Endodermal cell (in vitro differentiated cells): ENCODE data around the gene OR9Q2. TPM values are rescaled to one million over a fixed set of nuclear protein-coding genes. Genes with fewer than 3 reads are reported as not detected.

Experiments
- DNase-seq: peaks from one replicate; pipeline ENCODE4 v3.0.0-alpha.2; 2017
- H3K27ac ChIP-seq: 2 replicates; pipeline ENCODE4 v1.5.1; 2013; ENCODE audit warnings: mild to moderate bottlenecking, low read depth, low read length, moderate library complexity
- H3K27me3 ChIP-seq: 2 replicates; pipeline ENCODE4 v1.6.1; 2013; ENCODE audit warnings: mild to moderate bottlenecking, low read length, moderate library complexity; ENCODE audit not compliant: insufficient read depth, control insufficient read depth, poor library complexity, severe bottlenecking
- H3K36me3 ChIP-seq: 2 replicates; pipeline ENCODE4 v1.7.0; 2013; ENCODE audit warnings: mild to moderate bottlenecking, low read length, moderate library complexity; ENCODE audit not compliant: control insufficient read depth, insufficient read depth
- H3K4me1 ChIP-seq: one replicate; pipeline ENCODE4 v1.7.0; 2013; ENCODE audit warnings: low read length; ENCODE audit not compliant: control insufficient read depth, insufficient read depth
- H3K4me3 ChIP-seq: 2 replicates; pipeline ENCODE4 v1.5.1; 2013; ENCODE audit warnings: mild to moderate bottlenecking, low read length, moderate library complexity
- H3K9ac ChIP-seq: 2 replicates; pipeline ENCODE4 v1.6.1; 2013; ENCODE audit warnings: mild to moderate bottlenecking, low read length, moderate library complexity; ENCODE audit not compliant: poor library complexity, severe bottlenecking; ENCODE audit errors: extremely low read depth
- H3K9me3 ChIP-seq: 2 replicates; pipeline ENCODE4 v1.6.1; 2013; ENCODE audit warnings: mild to moderate bottlenecking, low read length, moderate library complexity; ENCODE audit not compliant: control insufficient read depth
- H3K27ac Mint-ChIP-seq: 2 replicates; pipeline ENCODE4 v1.8.0; 2020; ENCODE audit warnings: mixed read lengths
- H3K27me3 Mint-ChIP-seq: 2 replicates; pipeline ENCODE4 v1.8.0; 2021; ENCODE audit warnings: mild to moderate bottlenecking, mixed read lengths; ENCODE audit not compliant: insufficient read depth
- H3K36me3 Mint-ChIP-seq: 2 replicates; pipeline ENCODE4 v1.8.0; 2020; ENCODE audit warnings: low read depth, mixed read lengths
- H3K4me1 Mint-ChIP-seq: 2 replicates; pipeline ENCODE4 v1.8.0; 2020; ENCODE audit warnings: mixed read lengths
- H3K4me3 Mint-ChIP-seq: 2 replicates; pipeline ENCODE4 v1.8.0; 2020; ENCODE audit warnings: mild to moderate bottlenecking, moderate library complexity, mixed read lengths
- H3K9me3 Mint-ChIP-seq: 2 replicates; pipeline ENCODE4 v1.8.0; 2020; ENCODE audit warnings: mild to moderate bottlenecking, mixed read lengths
- WGBS, 2 experiments: methylation state at CpG; one replicate each; pipeline versions ENCODE4 v1.1.5 to v1.1.7; 2013; ENCODE audit warnings: missing lambda C conversion rate in 2 of 2, mixed read lengths in 1 of 2; ENCODE audit not compliant: insufficient coverage in 1 of 2, insufficient read length in 1 of 2; 5-methylcytosine and 5-hydroxymethylcytosine counted together
- total RNA-seq, 2 donors: library from RNA; stranded (reverse); fragmentation: NEBNext Ultra II Directional in 1 of 2; extraction: Animal tissue kit (Norgen Biotek cat#: 25700) in 1 of 2; gene quantifications; 2 replicates in 1 of 2; 3 replicates in 1 of 2; pipeline ENCODE4 v1.2.1, GENCODE V29; 2021
- TF ChIP-seq, protein P1 (sequence below): fragments of 200-600 bp; sonication (generic); conservative IDR thresholded peaks from 2 replicates; pipeline ENCODE4 v1.5.0; 2021; ENCODE audit warnings: antibody characterized with exemption, mild to moderate bottlenecking

Gene OR9Q2
- total RNA-seq, 2 donors from 2014 or later = not detected

- DNase-seq = no peak
- no peaks in the 10 kb centered on the region for H3K27me3 Mint-ChIP-seq
- no peaks in the 10 kb centered on the region for H3K4me1 ChIP-seq
- no peak overlapping the region for H3K27ac ChIP-seq
- H3K36me3 ChIP-seq = no peaks in the 10 kb centered on the region
- H3K36me3 Mint-ChIP-seq = no peaks in the 10 kb centered on the region
- H3K9me3 ChIP-seq = no peaks in the 10 kb centered on the region
- H3K27me3 ChIP-seq = no peaks in the 10 kb centered on the region
- no peak overlapping the region for H3K27ac Mint-ChIP-seq
- H3K4me1 Mint-ChIP-seq = no peaks in the 10 kb centered on the region
- TF ChIP-seq, protein P1, sequence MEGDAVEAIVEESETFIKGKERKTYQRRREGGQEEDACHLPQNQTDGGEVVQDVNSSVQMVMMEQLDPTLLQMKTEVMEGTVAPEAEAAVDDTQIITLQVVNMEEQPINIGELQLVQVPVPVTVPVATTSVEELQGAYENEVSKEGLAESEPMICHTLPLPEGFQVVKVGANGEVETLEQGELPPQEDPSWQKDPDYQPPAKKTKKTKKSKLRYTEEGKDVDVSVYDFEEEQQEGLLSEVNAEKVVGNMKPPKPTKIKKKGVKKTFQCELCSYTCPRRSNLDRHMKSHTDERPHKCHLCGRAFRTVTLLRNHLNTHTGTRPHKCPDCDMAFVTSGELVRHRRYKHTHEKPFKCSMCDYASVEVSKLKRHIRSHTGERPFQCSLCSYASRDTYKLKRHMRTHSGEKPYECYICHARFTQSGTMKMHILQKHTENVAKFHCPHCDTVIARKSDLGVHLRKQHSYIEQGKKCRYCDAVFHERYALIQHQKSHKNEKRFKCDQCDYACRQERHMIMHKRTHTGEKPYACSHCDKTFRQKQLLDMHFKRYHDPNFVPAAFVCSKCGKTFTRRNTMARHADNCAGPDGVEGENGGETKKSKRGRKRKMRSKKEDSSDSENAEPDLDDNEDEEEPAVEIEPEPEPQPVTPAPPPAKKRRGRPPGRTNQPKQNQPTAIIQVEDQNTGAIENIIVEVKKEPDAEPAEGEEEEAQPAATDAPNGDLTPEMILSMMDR = no peak
- no peak overlapping the region for H3K9ac ChIP-seq
- H3K4me3 Mint-ChIP-seq = no peak overlapping the region
- H3K9me3 Mint-ChIP-seq = no peaks in the 10 kb centered on the region
- no peak overlapping the region for H3K4me3 ChIP-seq
Measured at GRCh38 chr11:58216476-58216875, 27.6 kb downstream of the OR9Q2 start.

GRCh38 chr11:58222721-58223120, 33.9 kb downstream of the OR9Q2 start:
- TF ChIP-seq, protein P1 = no peak
- Histone ChIP-seq H3K9ac (no peak overlapping the region), H3K4me3 (no peak overlapping the region), H3K4me1 (no peaks in the 10 kb centered on the region), H3K27me3 (no peaks in the 10 kb centered on the region), H3K36me3 (no peaks in the 10 kb centered on the region), H3K27ac (no peak overlapping the region), H3K9me3 (no peaks in the 10 kb centered on the region)
- WGBS, 2 experiments = 76 to 85% methylated on average over 2 to 6 of the region's 7 CpGs
- Mint-ChIP-seq H3K27ac (no peak overlapping the region), H3K27me3 (no peaks in the 10 kb centered on the region), H3K9me3 (no peaks in the 10 kb centered on the region), H3K4me1 (no peaks in the 10 kb centered on the region), H3K36me3 (no peaks in the 10 kb centered on the region), H3K4me3 (no peak overlapping the region)
- DNase-seq = no peak

DNA sequence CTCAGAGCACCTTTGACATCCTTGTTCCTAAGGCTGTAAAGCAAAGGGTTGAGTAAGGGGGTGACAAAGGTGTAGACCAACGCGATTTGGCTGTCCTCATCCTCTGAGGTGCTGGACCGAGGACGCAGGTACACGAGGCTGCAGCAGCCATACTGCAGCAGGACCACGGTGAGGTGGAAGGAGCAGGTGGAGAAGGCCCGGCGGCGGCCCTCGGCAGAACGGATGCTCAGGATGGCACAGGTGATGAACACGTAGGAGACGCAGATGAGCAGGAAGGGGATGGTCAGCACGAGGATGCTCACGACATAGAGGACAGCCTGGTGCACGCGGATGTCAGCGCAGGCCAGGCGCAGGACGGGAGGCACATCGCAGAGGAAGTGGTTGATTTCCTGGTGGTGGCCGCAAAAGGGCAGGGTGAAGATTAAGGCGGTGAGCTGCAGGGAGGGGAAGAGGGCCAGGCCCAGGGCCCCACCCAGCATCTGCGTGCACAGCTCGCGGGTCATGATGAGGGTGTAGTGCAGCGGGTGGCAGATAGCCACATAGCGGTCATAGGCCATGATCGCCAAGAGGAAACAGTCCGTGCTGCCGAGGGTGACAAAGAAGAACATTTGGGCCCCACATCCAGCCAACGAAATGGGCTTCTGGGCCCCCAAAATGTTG, 39.2 kb downstream of the OR9Q2 start:
- H3K4me3 Mint-ChIP-seq = no peak overlapping the region
- Histone ChIP-seq H3K9me3 (no peaks in the 10 kb centered on the region), H3K27me3 (no peaks in the 10 kb centered on the region), H3K36me3 (no peaks in the 10 kb centered on the region), H3K4me1 (no peaks in the 10 kb centered on the region), H3K9ac (no peak overlapping the region), H3K27ac (no peak overlapping the region), H3K4me3 (no peak overlapping the region)
- H3K27me3 Mint-ChIP-seq = no peaks in the 10 kb centered on the region
- TF ChIP-seq, protein P1 = no peak
- no peak overlapping the region for H3K27ac Mint-ChIP-seq
- H3K36me3 Mint-ChIP-seq = no peaks in the 10 kb centered on the region
- 92 to 96% methylated on average over 22 to 32 of the region's 32 CpGs for WGBS, 2 experiments
- H3K4me1 Mint-ChIP-seq = no peaks in the 10 kb centered on the region
- no peaks in the 10 kb centered on the region for H3K9me3 Mint-ChIP-seq
- DNase-seq = no peak

Other genes with a start within 250 kb of the OR9Q2 start
- gene OR9Q1, start 165.2 kb upstream of the OR9Q2 start, total RNA-seq = not detected
- gene OR6Q1, start 158.1 kb upstream of the OR9Q2 start, total RNA-seq = not detected
- not detected for gene OR9I1, start 63.5 kb upstream of the OR9Q2 start, total RNA-seq
- not detected for gene OR1S2, start 15.1 kb downstream of the OR9Q2 start, total RNA-seq
- gene OR1S1, start 23.6 kb downstream of the OR9Q2 start, total RNA-seq = not detected
- gene OR10Q1, start 39.8 kb downstream of the OR9Q2 start, total RNA-seq = not detected
- not detected for gene OR10W1, start 79.2 kb downstream of the OR9Q2 start, total RNA-seq
- not detected for gene OR5B17, start 170.0 kb downstream of the OR9Q2 start, total RNA-seq
- not detected for gene OR5B3, start 217.8 kb downstream of the OR9Q2 start, total RNA-seq
- gene OR5B2, start 239.1 kb downstream of the OR9Q2 start, total RNA-seq = not detected